H1 (cell line): ENCODE measurements around the gene LRRC17. TPM values are rescaled to one million over a fixed set of nuclear protein-coding genes. Genes with fewer than 3 reads are reported as not detected.

Experiments used
- CTCF ChIA-PET: fragments of 300-600 bp; sonication (Branson Sonifier 250); formaldehyde crosslinking; loops from one replicate; lab custom pipeline; 2021; ENCODE audit not compliant: partially characterized antibody; lab: Charles Lee
- POLR2A ChIA-PET: fragments of 300-600 bp; sonication (Branson Sonifier 250); formaldehyde crosslinking; loops from one replicate; lab custom pipeline; 2021; ENCODE audit warnings: inconsistent platforms; ENCODE audit not compliant: partially characterized antibody; lab: Charles Lee
- DNase-seq, 2 experiments: peaks; one replicate each; pipeline versions ENCODE4 v3.0.0 to v3.0.0-alpha.2; 2010 to 2022; ENCODE audit warnings: low spot score in 2 of 2, low read depth in 1 of 2, mixed read lengths in 1 of 2
- FAIRE-seq: peaks from 2 replicates; lab custom pipeline; 2011; peaks lifted over from hg19 to GRCh38; lab: Jason Lieb, UNC
- H2AFZ ChIP-seq: 2 replicates; pipeline ENCODE4 v1.8.1; 2012; ENCODE audit warnings: low read length, inconsistent platforms
- H2AK5ac ChIP-seq: 2 replicates; pipeline ENCODE4 v1.6.1; 2013; ENCODE audit warnings: low read depth, low read length
- H2BK120ac ChIP-seq: replicated peaks from 2 replicates; pipeline ENCODE3; 2013; ENCODE audit warnings: low read depth, low read length, inconsistent platforms
- H2BK12ac ChIP-seq: 2 replicates; pipeline ENCODE4 v1.6.1; 2013; ENCODE audit warnings: low read depth, low read length
- H2BK15ac ChIP-seq: 2 replicates; pipeline ENCODE4 v1.6.1; 2013; ENCODE audit warnings: low read length
- H2BK20ac ChIP-seq: 2 replicates; pipeline ENCODE4 v1.6.1; 2013; ENCODE audit warnings: low read length
- H2BK5ac ChIP-seq: 2 replicates; pipeline ENCODE4 v1.6.1; 2013; ENCODE audit warnings: low read depth, low read length
- H3K14ac ChIP-seq: 2 replicates; pipeline ENCODE4 v1.6.1; 2013; ENCODE audit warnings: inconsistent platforms; ENCODE audit not compliant: insufficient read length
- H3K18ac ChIP-seq: 2 replicates; pipeline ENCODE4 v1.6.1; 2013; ENCODE audit warnings: low read length; ENCODE audit errors: extremely low read depth
- H3K23ac ChIP-seq: 2 replicates; pipeline ENCODE4 v1.6.1; 2013; ENCODE audit warnings: inconsistent platforms; ENCODE audit not compliant: insufficient read length
- H3K23me2 ChIP-seq: 2 replicates; pipeline ENCODE4 v1.6.1; 2013; ENCODE audit warnings: low read depth, low read length
- H3K27ac ChIP-seq: 2 replicates; pipeline ENCODE4 v1.6.1; 2011; ENCODE audit warnings: low read depth, low read length, inconsistent platforms
- H3K27me3 ChIP-seq, 4 experiments: replicated peaks in 1 of 4; 1 replicate in 1 of 4; 2 replicates in 3 of 4; pipeline versions ENCODE4 v1.6.1 to v1.8.1; 2011 to 2013; ENCODE audit warnings: low read length in 3 of 4, mild to moderate bottlenecking in 3 of 4, inconsistent platforms in 2 of 4, mixed read lengths in 2 of 4, moderate library complexity in 1 of 4; ENCODE audit not compliant: control insufficient read depth in 3 of 4, insufficient read depth in 3 of 4; ENCODE audit errors: extremely low read depth in 1 of 4
- H3K36me3 ChIP-seq, 4 experiments: 2 replicates each; pipeline versions ENCODE4 v1.6.1 to v1.8.1; 2011 to 2013; ENCODE audit warnings: mild to moderate bottlenecking in 4 of 4, low read length in 3 of 4, moderate library complexity in 2 of 4, control low read depth in 1 of 4, inconsistent platforms in 1 of 4; ENCODE audit not compliant: insufficient read depth in 4 of 4, control insufficient read depth in 2 of 4
- H3K4ac ChIP-seq: replicated peaks from 2 replicates; pipeline ENCODE3; 2013; ENCODE audit warnings: low read length, low read depth, mixed read lengths, inconsistent platforms; ENCODE audit not compliant: insufficient read length
- H3K4me1 ChIP-seq, 4 experiments: replicated peaks in 1 of 4; 1 replicate in 1 of 4; 2 replicates in 3 of 4; pipeline versions ENCODE4 v1.6.1 to v1.8.1; 2011 to 2013; ENCODE audit warnings: low read length in 3 of 4, inconsistent platforms in 2 of 4, mixed read lengths in 1 of 4; ENCODE audit not compliant: insufficient read depth in 4 of 4, control insufficient read depth in 3 of 4
- H3K4me2 ChIP-seq, 2 experiments: 2 replicates each; pipeline versions ENCODE4 v1.6.1 to v1.8.1; 2011 to 2013; ENCODE audit warnings: low read depth in 2 of 2, low read length in 2 of 2, control low read depth in 1 of 2, inconsistent platforms in 1 of 2, mild to moderate bottlenecking in 1 of 2; ENCODE audit not compliant: insufficient read depth in 1 of 2
- H3K4me3 ChIP-seq, 4 experiments: fragments of 200-600, 300-600 bp in 1 of 4; sonication (generic), shearing (Covaris generic), sonication (Bioruptor Twin) in 1 of 4; 2 replicates each; pipeline versions ENCODE4 v1.5.1 to v1.8.1; 2011 to 2016; ENCODE audit warnings: low read length in 4 of 4, low read depth in 3 of 4, control low read depth in 2 of 4, inconsistent platforms in 2 of 4, mild to moderate bottlenecking in 2 of 4, mixed read lengths in 1 of 4, moderate library complexity in 1 of 4; ENCODE audit not compliant: insufficient read depth in 2 of 4; ENCODE audit errors: extremely low read depth in 1 of 4
- H3K56ac ChIP-seq: replicated peaks from 2 replicates; pipeline ENCODE3; 2013; ENCODE audit warnings: low read depth, mild to moderate bottlenecking, mixed read lengths, low read length, inconsistent platforms; ENCODE audit not compliant: insufficient read length
- H3K79me1 ChIP-seq: 2 replicates; pipeline ENCODE4 v1.6.1; 2013; ENCODE audit warnings: low read depth, low read length, control low read depth
- H3K79me2 ChIP-seq, 2 experiments: 2 replicates each; pipeline versions ENCODE4 v1.6.1 to v1.8.1; 2012 to 2013; ENCODE audit warnings: low read length in 2 of 2, mild to moderate bottlenecking in 2 of 2, inconsistent platforms in 1 of 2; ENCODE audit not compliant: insufficient read depth in 2 of 2, control insufficient read depth in 1 of 2
- H3K9ac ChIP-seq, 4 experiments: replicated peaks in 1 of 4; 1 replicate in 1 of 4; 2 replicates in 3 of 4; pipeline versions ENCODE4 v1.6.1 to v1.8.1; 2011 to 2013; ENCODE audit warnings: low read depth in 3 of 4, low read length in 3 of 4, control low read depth in 2 of 4, mild to moderate bottlenecking in 2 of 4, moderate library complexity in 2 of 4, inconsistent platforms in 1 of 4; ENCODE audit errors: extremely low read depth in 1 of 4
- H3K9me3 ChIP-seq, 2 experiments: 2 replicates each; pipeline versions ENCODE4 v1.6.1 to v1.8.1; 2012 to 2013; ENCODE audit warnings: mild to moderate bottlenecking in 2 of 2, moderate library complexity in 2 of 2, control low read depth in 1 of 2, inconsistent platforms in 1 of 2, low read depth in 1 of 2, low read length in 1 of 2, mixed read lengths in 1 of 2; ENCODE audit not compliant: insufficient read depth in 2 of 2
- H4K20me1 ChIP-seq, 2 experiments: replicated peaks in 1 of 2; 2 replicates each; pipeline versions ENCODE3 to v1.8.1; 2011 to 2013; ENCODE audit warnings: inconsistent platforms in 2 of 2, low read length in 2 of 2, mild to moderate bottlenecking in 1 of 2; ENCODE audit not compliant: insufficient read depth in 2 of 2, control insufficient read depth in 1 of 2
- H4K5ac ChIP-seq: 2 replicates; pipeline ENCODE4 v1.6.1; 2013; ENCODE audit warnings: low read length, low read depth, mixed read lengths, inconsistent platforms; ENCODE audit not compliant: insufficient read length
- H4K8ac ChIP-seq: 2 replicates; pipeline ENCODE4 v1.8.0; 2013; ENCODE audit warnings: mild to moderate bottlenecking, moderate library complexity, low read length, inconsistent platforms; ENCODE audit not compliant: insufficient read depth; ENCODE audit errors: extremely low read depth
- H4K91ac ChIP-seq: replicated peaks from 2 replicates; pipeline ENCODE3; 2013; ENCODE audit warnings: low read length, mixed read lengths, inconsistent platforms; ENCODE audit not compliant: insufficient read length
- ATF3 ChIP-seq: IDR thresholded peaks from 2 replicates; pipeline ENCODE4 v1.6.1; 2011; ENCODE audit warnings: low read depth, mild to moderate bottlenecking, low read length; ENCODE audit not compliant: insufficient read depth
- CBX5 ChIP-seq: fragments of 300-800, 300-1000 bp; sonication (generic); IDR thresholded peaks from 2 replicates; pipeline ENCODE4 v1.7.1; 2016; ENCODE audit warnings: antibody characterized with exemption, low read length, low read depth
- FOSL1 ChIP-seq: IDR thresholded peaks from 2 replicates; pipeline ENCODE4 v1.6.1; 2011; ENCODE audit warnings: mild to moderate bottlenecking, low read depth, low read length, moderate library complexity; ENCODE audit not compliant: insufficient read depth
- GABPA ChIP-seq: IDR thresholded peaks from 2 replicates; pipeline ENCODE4 v1.6.1; 2011; ENCODE audit warnings: mild to moderate bottlenecking, low read length, moderate library complexity, borderline replicate concordance; ENCODE audit not compliant: insufficient read depth
- GTF2F1 ChIP-seq: IDR thresholded peaks from 2 replicates; pipeline ENCODE4 v1.6.1; 2012; ENCODE audit warnings: low read depth, low read length, improper control_type of control experiment, borderline replicate concordance
- HDAC6 ChIP-seq: IDR thresholded peaks from one replicate; pipeline ENCODE4 v1.7.1; 2012; ENCODE audit warnings: low read depth, mild to moderate bottlenecking, inconsistent platforms, low read length, moderate library complexity
- KDM4A ChIP-seq: IDR thresholded peaks from one replicate; pipeline ENCODE4 v1.7.1; 2012; ENCODE audit warnings: low read depth, mild to moderate bottlenecking, moderate library complexity, low read length, inconsistent platforms; ENCODE audit not compliant: severe bottlenecking
- POU5F1 ChIP-seq: IDR thresholded peaks from 2 replicates; pipeline ENCODE4 v1.6.1; 2011; ENCODE audit warnings: low read depth, mild to moderate bottlenecking, low read length, moderate library complexity
- SAP30 ChIP-seq: fragments of 300-600 bp; sonication (generic); IDR thresholded peaks from 2 replicates; pipeline ENCODE4 v1.7.1; 2012; ENCODE audit warnings: low read length, moderate library complexity, mild to moderate bottlenecking, inconsistent platforms; ENCODE audit not compliant: insufficient read depth, insufficient replicate concordance
- SP4 ChIP-seq: IDR thresholded peaks from 2 replicates; pipeline ENCODE4 v1.6.1; 2012; ENCODE audit warnings: low read length, inconsistent platforms
- SUZ12 ChIP-seq: fragments of 200-600 bp; sonication (generic); IDR thresholded peaks from 2 replicates; pipeline ENCODE4 v1.6.1; 2012; ENCODE audit warnings: mild to moderate bottlenecking, inconsistent platforms, low read length, moderate library complexity, mixed read lengths
- TCF12 ChIP-seq: IDR thresholded peaks from 2 replicates; pipeline ENCODE4 v1.6.1; 2011; ENCODE audit warnings: low read depth, mild to moderate bottlenecking, low read length
- USF2 ChIP-seq: IDR thresholded peaks from 2 replicates; pipeline ENCODE4 v1.6.1; 2011; ENCODE audit warnings: low read length, improper control_type of control experiment
- polyA plus RNA-seq, 7 experiments: library from polyadenylated mRNA; depleted of rRNA in 3 of 7; stranded (reverse) in 5 of 7; unstranded in 2 of 7; fragments of >200 nt in 5 of 7; fragments of 200-250 nt in 2 of 7; gene quantifications; 1 replicate in 5 of 7; 2 replicates in 1 of 7; 4 replicates in 1 of 7; pipeline versions ENCODE4 v1.2.1 to v1.2.3, GENCODE V29; 2011 to 2013; ENCODE audit warnings: missing spikeins in 2 of 7, mixed read lengths in 2 of 7
- total RNA-seq: library from RNA; stranded (reverse); fragmentation: NEBNext Ultra II Directional; extraction: Animal tissue kit (Norgen Biotek cat#: 25700); gene quantifications from 2 replicates; pipeline ENCODE4 v1.2.1, GENCODE V29; 2021

The LRRC17 gene
- total and polyA plus RNA-seq, 2 of the 8 experiments (the other 6 are each of a cell fraction or from before 2014, with no cell fraction given), result 3.0 TPM

- Histone ChIP-seq H3K56ac (no peak overlapping the region), H3K23ac (no peak overlapping the region), H4K91ac (no peak overlapping the region), H2AFZ (no peak overlapping the region), H2BK12ac (no peak overlapping the region), H3K9me3 (no peaks in the 10 kb centered on the region), H3K79me1 (no peaks in the 10 kb centered on the region), H4K8ac (no peak overlapping the region), H2BK5ac (no peak overlapping the region), H3K14ac (no peak overlapping the region), H3K27me3 (no peaks in the 10 kb centered on the region), H3K79me2 (no peaks in the 10 kb centered on the region), H3K9ac (no peak overlapping the region), H3K27ac (no peak overlapping the region), H2AK5ac (no peak overlapping the region), H4K5ac (no peak overlapping the region), H3K36me3 (no peaks in the 10 kb centered on the region; a peak in 1 of 8 replicates), H3K18ac (no peak overlapping the region), H2BK20ac (no peak overlapping the region), H3K4ac (no peak overlapping the region), H2BK15ac (no peak overlapping the region), H4K20me1 (no peaks in the 10 kb centered on the region), H3K4me1 (peaks cover 0 to 15% (median 5%) of the 10 kb centered on the region in 4 experiments; a peak in 1 of 7 replicates), H3K4me2 (no peak overlapping the region), H3K4me3 (no peak overlapping the region), H2BK120ac (no peak overlapping the region), H3K23me2 (no peaks in the 10 kb centered on the region)
- DNase-seq, result no peak
- ChIA-PET CTCF (interaction anchor here (1.1 to 1.5 kb wide), 2 partner anchors 8 to 135 kb away, joined by 3 to 4 read pairs; no protein-coding TSS in a partner anchor), POLR2A (interaction anchor here (1.0 kb wide), 1 partner anchor 86 kb away, joined by 3 read pairs; no protein-coding TSS in a partner anchor)
- no peak for FAIRE-seq
- TF ChIP-seq SP4, result no peak
- TF ChIP-seq KDM4A, result no peak
- TF ChIP-seq FOSL1, result no peak
- no peak for TF ChIP-seq SAP30
- TF ChIP-seq GABPA, result no peak
- no peak for TF ChIP-seq POU5F1
- TF ChIP-seq USF2, result no peak
- no peak for TF ChIP-seq GTF2F1
- no peak for TF ChIP-seq TCF12
- no peak for TF ChIP-seq ATF3
- no peak for TF ChIP-seq HDAC6
- TF ChIP-seq CBX5, result no peak
- TF ChIP-seq SUZ12, result no peak
Observed at GRCh38 chr7:102926783-102927140, 14.0 kb downstream of the LRRC17 start.
